Measurements from ENCODE around the gene BMPR1B. TPM values are rescaled to one million over a fixed set of nuclear protein-coding genes. Genes with fewer than 3 reads are reported as not detected.

The BMPR1B gene
- total RNA-seq, 1 experiment from 2014 or later: 0.62 TPM

GRCh38 chr4:94743838-94744237 lies 13.9 kb upstream of the BMPR1B start:
- no peak for ATAC-seq
- no TSS peak for BruUV-seq (replicated peaks)
- in situ Hi-C loops (cut with HindIII; ENCODE audit: low pct_unique_long_range_greater_than_20kb, low sequenced_read_pairs): no loop called here

GRCh38 chr4:94744850-94745249 lies 12.9 kb upstream of the BMPR1B start:
- BruUV-seq (replicated peaks): no TSS peak
- in situ Hi-C loops (cut with HindIII; ENCODE audit: low pct_unique_long_range_greater_than_20kb, low sequenced_read_pairs) (no loop called here), intact Hi-C loops (cut with micrococcal nuclease; ENCODE audit: unreplicated experiment) (no loop called here)
- DNase-seq (ENCODE audit: low read depth, low spot score): no peak
- H3K4me3 ChIP-seq (ENCODE audit: low read depth in 2 of 2, low read length in 2 of 2): no peak overlapping the region
- no peaks in the 10 kb centered on the region for H3K4me1 ChIP-seq (ENCODE audit: control insufficient read depth, insufficient read depth, low read length)
- TF ChIP-seq CTCF (IDR thresholded peaks at IDR 0.05) (no peak), REST (IDR thresholded peaks at IDR 0.05; ENCODE audit: insufficient read depth in 1 of 2, low read depth in 2 of 2, low read length in 1 of 2) (no peak), POLR2AphosphoS5 (IDR thresholded peaks at IDR 0.05; ENCODE audit: low read depth, low read length) (no peak), SIN3A (IDR thresholded peaks at IDR 0.05; ENCODE audit: borderline replicate concordance, insufficient read depth, low read depth, low read length) (no peak), TCF7L2 (IDR thresholded peaks at IDR 0.05; ENCODE audit: low read depth, low read length) (no peak)
- no peaks in the 10 kb centered on the region for H3K9me3 ChIP-seq (ENCODE audit: control insufficient read depth, insufficient read depth, low read depth, low read length)
- CTCF ChIA-PET: no interaction called here
- no peak overlapping the region for H3K27ac ChIP-seq (ENCODE audit: low read length)
- H3K27me3 ChIP-seq (ENCODE audit: control insufficient read depth, insufficient read depth, low read length): no peaks in the 10 kb centered on the region; the same call in 1 of the 2 replicates
- H3K36me3 ChIP-seq (ENCODE audit: control insufficient read depth, insufficient read depth, low read length): no peaks in the 10 kb centered on the region
- POLR2A ChIA-PET: no interaction called here
- no peak for ATAC-seq

More at GRCh38 chr4:94743838-94744237, 13.9 kb upstream of the BMPR1B start:
- intact Hi-C loops (cut with micrococcal nuclease; ENCODE audit: unreplicated experiment): no loop called here
- DNase-seq (ENCODE audit: low read depth, low spot score): no peak
- Histone ChIP-seq H3K27me3 (ENCODE audit: control insufficient read depth, insufficient read depth, low read length) (no peaks in the 10 kb centered on the region), H3K36me3 (ENCODE audit: control insufficient read depth, insufficient read depth, low read length) (no peaks in the 10 kb centered on the region), H3K4me3 (ENCODE audit: low read depth in 2 of 2, low read length in 2 of 2) (no peak overlapping the region), H3K27ac (ENCODE audit: low read length) (no peak overlapping the region), H3K9me3 (ENCODE audit: control insufficient read depth, insufficient read depth, low read depth, low read length) (no peaks in the 10 kb centered on the region), H3K4me1 (ENCODE audit: control insufficient read depth, insufficient read depth, low read length) (no peaks in the 10 kb centered on the region)
- no peak for TF ChIP-seq TCF7L2 (IDR thresholded peaks at IDR 0.05; ENCODE audit: low read depth, low read length)
- ChIA-PET CTCF (no interaction called here), POLR2A (no interaction called here)

- TF ChIP-seq CTCF (IDR thresholded peaks at IDR 0.05): no peak
- no peak for TF ChIP-seq POLR2AphosphoS5 (IDR thresholded peaks at IDR 0.05; ENCODE audit: low read depth, low read length)
- no peak for TF ChIP-seq TCF7L2 (IDR thresholded peaks at IDR 0.05; ENCODE audit: low read depth, low read length)
- no peak for TF ChIP-seq REST (IDR thresholded peaks at IDR 0.05; ENCODE audit: insufficient read depth in 1 of 2, low read depth in 2 of 2, low read length in 1 of 2)
- no peak for TF ChIP-seq SIN3A (IDR thresholded peaks at IDR 0.05; ENCODE audit: borderline replicate concordance, insufficient read depth, low read depth, low read length)
- Histone ChIP-seq H3K4me3 (ENCODE audit: low read depth in 2 of 2, low read length in 2 of 2) (no peak overlapping the region), H3K4me1 (ENCODE audit: control insufficient read depth, insufficient read depth, low read length) (no peaks in the 10 kb centered on the region), H3K36me3 (ENCODE audit: control insufficient read depth, insufficient read depth, low read length) (no peaks in the 10 kb centered on the region), H3K27ac (ENCODE audit: low read length) (no peak overlapping the region), H3K27me3 (ENCODE audit: control insufficient read depth, insufficient read depth, low read length) (no peaks in the 10 kb centered on the region; the same call in 1 of the 2 replicates), H3K9me3 (ENCODE audit: control insufficient read depth, insufficient read depth, low read depth, low read length) (no peaks in the 10 kb centered on the region)
- no TSS peak for BruUV-seq (replicated peaks)
- intact Hi-C loops (cut with micrococcal nuclease; ENCODE audit: unreplicated experiment): no loop called here
- ChIA-PET POLR2A (no interaction called here), CTCF (no interaction called here)
- DNase-seq (ENCODE audit: low read depth, low spot score): no peak
- in situ Hi-C loops (cut with HindIII; ENCODE audit: low pct_unique_long_range_greater_than_20kb, low sequenced_read_pairs): no loop called here
- no peak for ATAC-seq
These were observed 11.0 kb upstream of the BMPR1B start for GRCh38 chr4:94746746-94747145.
